ENCODE data around the gene RNF135. TPM values are rescaled to one million over a fixed set of nuclear protein-coding genes. Genes with fewer than 3 reads are reported as not detected.
"Not testable (repeated sequence)": the region's sequence is repeated elsewhere in the genome, so short reads cannot be mapped to it uniquely, and the experiment has no call there.

RNF135 gene
- total and polyA plus RNA-seq, 2 donors (not counting 1 experiment from before 2014, with no cell fraction given) = 13.4 to 15.2 TPM

- Histone ChIP-seq H3K27ac (ENCODE audit: insufficient read depth, low read length) (no peak overlapping the region), H3K4me3 (replicated peaks in 1 of 4; ENCODE audit: control extremely low read depth in 1 of 4, insufficient read depth in 1 of 4, low read depth in 3 of 4, low read length in 4 of 4) (no peak overlapping the region), H3K9ac (ENCODE audit: insufficient read depth, low read length) (no peak overlapping the region), H3K36me3 (ENCODE audit: control insufficient read depth, insufficient read depth, low read length) (no peaks in the 10 kb centered on the region), H3K27me3 (ENCODE audit: control insufficient read depth, insufficient read depth, low read length) (no peaks in the 10 kb centered on the region), H3K4me2 (ENCODE audit: extremely low read depth, insufficient read depth, low read length) (no peak overlapping the region), H2AFZ (ENCODE audit: low read length) (no peak overlapping the region), H3K4me1 (ENCODE audit: control insufficient read depth, extremely low read depth, insufficient read depth, low read length) (no peaks in the 10 kb centered on the region), H3K79me2 (ENCODE audit: control insufficient read depth, insufficient read depth, low read length) (peaks cover 15% of the 10 kb centered on the region), H3K9me3 (ENCODE audit: control insufficient read depth, insufficient read depth, low read depth, low read length) (no peaks in the 10 kb centered on the region), H4K20me1 (ENCODE audit: control insufficient read depth, extremely low read depth, insufficient read depth, low read length) (no peaks in the 10 kb centered on the region)
- TF ChIP-seq EZH2 (IDR thresholded peaks at IDR 0.05; ENCODE audit: low read length, missing control alignments) = no peak
- TF ChIP-seq CTCF (conservative IDR thresholded peaks at IDR 0.05 in 1 of 2, IDR thresholded peaks at IDR 0.05 in 1 of 2; ENCODE audit: low read depth in 1 of 2, low read length in 2 of 2) = no peak
- no peak for DNase-seq (ENCODE audit: low read depth in 2 of 2)
Observed at GRCh38 chr17:31015639-31016038, 44.8 kb downstream of the RNF135 start.

GRCh38 chr17:31019004-31019403 is 48.2 kb downstream of the RNF135 start:
- no peak overlapping the region for H3K4me3 ChIP-seq (replicated peaks in 1 of 4; ENCODE audit: control extremely low read depth in 1 of 4, insufficient read depth in 1 of 4, low read depth in 3 of 4, low read length in 4 of 4)
- TF ChIP-seq EZH2 (IDR thresholded peaks at IDR 0.05; ENCODE audit: low read length, missing control alignments) (no peak), CTCF (conservative IDR thresholded peaks at IDR 0.05 in 1 of 2, IDR thresholded peaks at IDR 0.05 in 1 of 2; ENCODE audit: low read depth in 1 of 2, low read length in 2 of 2) (no peak)
- no peaks in the 10 kb centered on the region for H3K27me3 ChIP-seq (ENCODE audit: control insufficient read depth, insufficient read depth, low read length)
- no peak for DNase-seq (ENCODE audit: low read depth in 2 of 2)
- H3K27ac ChIP-seq (ENCODE audit: insufficient read depth, low read length) = no peak overlapping the region
- no peaks in the 10 kb centered on the region for H3K36me3 ChIP-seq (ENCODE audit: control insufficient read depth, insufficient read depth, low read length)
- H3K79me2 ChIP-seq (ENCODE audit: control insufficient read depth, insufficient read depth, low read length) = peaks cover 6% of the 10 kb centered on the region
- H3K9me3 ChIP-seq (ENCODE audit: control insufficient read depth, insufficient read depth, low read depth, low read length) = no peaks in the 10 kb centered on the region
- no peaks in the 10 kb centered on the region for H4K20me1 ChIP-seq (ENCODE audit: control insufficient read depth, extremely low read depth, insufficient read depth, low read length)
- H3K4me1 ChIP-seq (ENCODE audit: control insufficient read depth, extremely low read depth, insufficient read depth, low read length) = no peaks in the 10 kb centered on the region
- H2AFZ ChIP-seq (ENCODE audit: low read length) = no peak overlapping the region
- no peak overlapping the region for H3K9ac ChIP-seq (ENCODE audit: insufficient read depth, low read length)
- no peak overlapping the region for H3K4me2 ChIP-seq (ENCODE audit: extremely low read depth, insufficient read depth, low read length)

- H3K36me3 ChIP-seq (ENCODE audit: control insufficient read depth, insufficient read depth, low read length); H3K27ac ChIP-seq (ENCODE audit: insufficient read depth, low read length); H3K4me2 ChIP-seq (ENCODE audit: extremely low read depth, insufficient read depth, low read length); H3K9ac ChIP-seq (ENCODE audit: insufficient read depth, low read length); H3K27me3 ChIP-seq (ENCODE audit: control insufficient read depth, insufficient read depth, low read length); H3K9me3 ChIP-seq (ENCODE audit: control insufficient read depth, insufficient read depth, low read depth, low read length); H3K79me2 ChIP-seq (ENCODE audit: control insufficient read depth, insufficient read depth, low read length); H4K20me1 ChIP-seq (ENCODE audit: control insufficient read depth, extremely low read depth, insufficient read depth, low read length); DNase-seq (ENCODE audit: low read depth in 2 of 2); H3K4me1 ChIP-seq (ENCODE audit: control insufficient read depth, extremely low read depth, insufficient read depth, low read length); H2AFZ ChIP-seq (ENCODE audit: low read length); H3K4me3 ChIP-seq (replicated peaks in 1 of 4; ENCODE audit: control extremely low read depth in 1 of 4, insufficient read depth in 1 of 4, low read depth in 3 of 4, low read length in 4 of 4): not testable (repeated sequence)
Observed at GRCh38 chr17:31023171-31023570, 52.3 kb downstream of the RNF135 start.
